HepG2 (cell line): ENCODE measurements around the gene ARAP1. TPM values are rescaled to one million over a fixed set of nuclear protein-coding genes. Genes with fewer than 3 reads are reported as not detected.

ENCODE experiments used
- ATAC-seq: fragments of 200-7000 bp; cut with Tn5 transposase; 3 replicates; pipeline ENCODE4 v1.9.1; 2020; ENCODE audit warnings: mild to moderate bottlenecking, moderate library complexity
- BruUV-seq: library from RNA; stranded (reverse); fragments of 400-500 nt; replicated peaks from 2 replicates; lab custom pipeline; 2021; lab: Mats Ljungman, UMichigan
- CTCF ChIA-PET: fragments of 300-600 bp; formaldehyde crosslinking; extraction: SDS; loops from one replicate; lab custom pipeline; 2021; ENCODE audit warnings: low total read pairs, inconsistent platforms, low intra/inter-chr PET ratio; lab: Yijun Ruan, JAX
- POLR2A ChIA-PET: fragments of 350-600 bp; sonication (Branson Sonifier 250); formaldehyde crosslinking; loops from one replicate; lab custom pipeline; 2020; ENCODE audit warnings: antibody characterized with exemption, inconsistent platforms; lab: Yijun Ruan, JAX
- DNase-seq: peaks from one replicate; pipeline ENCODE4 v3.0.0-alpha.2; 2015; ENCODE audit warnings: low spot score
- FAIRE-seq: peaks from 3 replicates; lab custom pipeline; 2011; peaks lifted over from hg19 to GRCh38; lab: Jason Lieb, UNC
- H2AFZ ChIP-seq: one replicate; pipeline ENCODE4 v1.6.1; 2011; ENCODE audit warnings: low read length, inconsistent platforms
- H3K27ac ChIP-seq: fragments of 300-600 bp; 3 replicates; pipeline ENCODE4 v1.8.0; 2011; ENCODE audit warnings: mixed run types, mild to moderate bottlenecking, mixed read lengths, low read length, inconsistent platforms; ENCODE audit not compliant: insufficient read depth; ENCODE audit errors: extremely low read length
- H3K27me3 ChIP-seq, 2 experiments: fragments of 200-600 bp in 1 of 2; 2 replicates in 1 of 2; 3 replicates in 1 of 2; pipeline versions ENCODE4 v1.6.0 to v1.8.0; 2011; ENCODE audit warnings: low read length in 2 of 2, mild to moderate bottlenecking in 2 of 2, moderate library complexity in 2 of 2, inconsistent platforms in 1 of 2; ENCODE audit not compliant: insufficient read depth in 2 of 2, control insufficient read depth in 1 of 2
- H3K36me3 ChIP-seq, 2 experiments: fragments of 200-600 bp in 1 of 2; replicated peaks in 1 of 2; 2 replicates in 1 of 2; 3 replicates in 1 of 2; pipeline versions ENCODE4 v1.5.1 to v1.8.0; 2011; ENCODE audit warnings: low read length in 2 of 2, inconsistent platforms in 1 of 2; ENCODE audit not compliant: insufficient read depth in 2 of 2, control insufficient read depth in 1 of 2
- H3K4me1 ChIP-seq: 2 replicates; pipeline ENCODE4 v1.5.1; 2012; ENCODE audit warnings: low read length, inconsistent platforms; ENCODE audit not compliant: insufficient read depth
- H3K4me2 ChIP-seq: 2 replicates; pipeline ENCODE4 v1.6.0; 2011; ENCODE audit warnings: low read depth, low read length, inconsistent platforms
- H3K4me3 ChIP-seq, 3 experiments: fragments of 200-600 bp in 1 of 3; sonication (generic), shearing (Covaris generic) in 1 of 3; replicated peaks in 1 of 3; 2 replicates each; pipeline ENCODE4 v1.5.1; 2011 to 2016; ENCODE audit warnings: low read length in 3 of 3, inconsistent platforms in 2 of 3, low read depth in 2 of 3, mild to moderate bottlenecking in 2 of 3, control low read depth in 1 of 3, mixed read lengths in 1 of 3; ENCODE audit not compliant: insufficient read depth in 1 of 3
- H3K79me2 ChIP-seq: one replicate; pipeline ENCODE4 v1.6.1; 2011; ENCODE audit warnings: low read length, inconsistent platforms; ENCODE audit not compliant: insufficient read depth
- H3K9ac ChIP-seq: 2 replicates; pipeline ENCODE4 v1.6.0; 2011; ENCODE audit warnings: mild to moderate bottlenecking, low read depth, low read length, inconsistent platforms; ENCODE audit not compliant: insufficient read depth
- H3K9me3 ChIP-seq: 2 replicates; pipeline ENCODE4 v1.5.1; 2012; ENCODE audit warnings: mild to moderate bottlenecking, low read length
- H4K20me1 ChIP-seq: 2 replicates; pipeline ENCODE4 v1.6.0; 2011; ENCODE audit warnings: inconsistent platforms, mild to moderate bottlenecking, low read length, moderate library complexity; ENCODE audit not compliant: insufficient read depth
- ATRX ChIP-seq: sonication (generic); formaldehyde crosslinking; IDR thresholded peaks from 2 replicates; pipeline ENCODE4 v1.4.0; 2020; ENCODE audit warnings: missing genetic modification reagents, borderline replicate concordance
- ELF4 ChIP-seq: sonication (generic); formaldehyde crosslinking; IDR thresholded peaks from 2 replicates; pipeline ENCODE4 v1.5.0; 2020; ENCODE audit warnings: missing genetic modification reagents, mild to moderate bottlenecking, moderate library complexity, borderline replicate concordance
- ETS1 ChIP-seq: sonication (generic); formaldehyde crosslinking; IDR thresholded peaks from 2 replicates; pipeline ENCODE4 v1.4.0; 2020; ENCODE audit warnings: missing genetic modification reagents
- PAX8 ChIP-seq: sonication (generic); formaldehyde crosslinking; IDR thresholded peaks from 2 replicates; pipeline ENCODE4 v1.8.0; 2022; ENCODE audit warnings: mild to moderate bottlenecking, missing genetic modification reagents, borderline replicate concordance
- SALL2 ChIP-seq: sonication (generic); formaldehyde crosslinking; IDR thresholded peaks from 2 replicates; pipeline ENCODE4 v1.8.1; 2023; ENCODE audit warnings: mild to moderate bottlenecking, missing genetic modification reagents, inconsistent platforms
- SETDB1 ChIP-seq: sonication (generic); formaldehyde crosslinking; IDR thresholded peaks from 2 replicates; pipeline ENCODE4 v1.5.1; 2020; ENCODE audit warnings: missing genetic modification reagents, mild to moderate bottlenecking, borderline replicate concordance
- ZFAT ChIP-seq: sonication (generic); formaldehyde crosslinking; conservative IDR thresholded peaks from 2 replicates; pipeline ENCODE4 v1.8.1; 2023; ENCODE audit warnings: missing genetic modification reagents, inconsistent platforms
- ZNF180 ChIP-seq: sonication (generic); formaldehyde crosslinking; IDR thresholded peaks from 2 replicates; pipeline ENCODE4 v1.4.0; 2020; ENCODE audit warnings: low read depth, missing genetic modification reagents, borderline replicate concordance
- ZNF264 ChIP-seq: sonication (generic); formaldehyde crosslinking; IDR thresholded peaks from 2 replicates; pipeline ENCODE4 v1.4.0; 2020; ENCODE audit warnings: missing genetic modification reagents
- ZNF468 ChIP-seq: sonication (generic); formaldehyde crosslinking; IDR thresholded peaks from 2 replicates; pipeline ENCODE4 v1.8.0; 2022; ENCODE audit warnings: mild to moderate bottlenecking, moderate library complexity, missing genetic modification reagents
- ZNF569 ChIP-seq: sonication (generic); formaldehyde crosslinking; IDR thresholded peaks from 2 replicates; pipeline ENCODE4 v1.5.0; 2020; ENCODE audit warnings: mild to moderate bottlenecking, missing genetic modification reagents, moderate library complexity, borderline replicate concordance
- ZNF773 ChIP-seq: sonication (generic); formaldehyde crosslinking; IDR thresholded peaks from 2 replicates; pipeline ENCODE4 v1.4.0; 2020; ENCODE audit warnings: missing genetic modification reagents, borderline replicate concordance
- ZNF841 ChIP-seq: sonication (generic); formaldehyde crosslinking; IDR thresholded peaks from 2 replicates; pipeline ENCODE4 v1.8.1; 2023; ENCODE audit warnings: missing genetic modification reagents, borderline replicate concordance
- ZZZ3 ChIP-seq: sonication (generic); formaldehyde crosslinking; IDR thresholded peaks from 2 replicates; pipeline ENCODE4 v1.4.0; 2020; ENCODE audit warnings: missing genetic modification reagents, mild to moderate bottlenecking, borderline replicate concordance
- WGBS: methylation state at CpG from one replicate; pipeline ENCODE4 v1.1.6; 2017; ENCODE audit warnings: low lambda C conversion rate; 5-methylcytosine and 5-hydroxymethylcytosine counted together
- in situ Hi-C: cut with HindIII; loops from 2 replicates; pipeline ENCODE4 v1.10.0; 2017; ENCODE audit warnings: low pct_unique_long_range_greater_than_20kb; ENCODE audit not compliant: extremely low pct_ligation_motif_present
- intact Hi-C: fragments of 100-400 bp; cut with micrococcal nuclease; formaldehyde crosslinking; loops from one replicate; pipeline ENCODE4 v1.10.0; 2022; ENCODE audit not compliant: unreplicated experiment
- polyA plus RNA-seq, 8 experiments: library from polyadenylated mRNA; depleted of rRNA in 3 of 8; stranded (reverse) in 7 of 8; unstranded in 1 of 8; fragments of >200 nt; fragmentation: Illumina TruSeq in 4 of 8; extraction: Trizol in 4 of 8; gene quantifications; 2 replicates each; pipeline versions ENCODE4 v1.2.1 to v1.2.3, GENCODE V29; 2011 to 2016; ENCODE audit warnings: low read depth in 4 of 8, missing spikeins in 1 of 8, mixed read lengths in 1 of 8; ENCODE audit not compliant: insufficient read depth in 1 of 8
- total RNA-seq, 5 experiments: library from RNA; depleted of rRNA; stranded (reverse); fragments of >200 nt; fragmentation: Illumina TruSeq; extraction: Trizol; gene quantifications; 2 replicates each; pipeline ENCODE4 v1.2.3, GENCODE V29; 2016; ENCODE audit warnings: low read depth in 1 of 5

ARAP1 gene
- total and polyA plus RNA-seq, 2 of the 13 experiments (the other 11 are each of a cell fraction or from before 2014, with no cell fraction given): 43.2 to 55.5 TPM

DNA sequence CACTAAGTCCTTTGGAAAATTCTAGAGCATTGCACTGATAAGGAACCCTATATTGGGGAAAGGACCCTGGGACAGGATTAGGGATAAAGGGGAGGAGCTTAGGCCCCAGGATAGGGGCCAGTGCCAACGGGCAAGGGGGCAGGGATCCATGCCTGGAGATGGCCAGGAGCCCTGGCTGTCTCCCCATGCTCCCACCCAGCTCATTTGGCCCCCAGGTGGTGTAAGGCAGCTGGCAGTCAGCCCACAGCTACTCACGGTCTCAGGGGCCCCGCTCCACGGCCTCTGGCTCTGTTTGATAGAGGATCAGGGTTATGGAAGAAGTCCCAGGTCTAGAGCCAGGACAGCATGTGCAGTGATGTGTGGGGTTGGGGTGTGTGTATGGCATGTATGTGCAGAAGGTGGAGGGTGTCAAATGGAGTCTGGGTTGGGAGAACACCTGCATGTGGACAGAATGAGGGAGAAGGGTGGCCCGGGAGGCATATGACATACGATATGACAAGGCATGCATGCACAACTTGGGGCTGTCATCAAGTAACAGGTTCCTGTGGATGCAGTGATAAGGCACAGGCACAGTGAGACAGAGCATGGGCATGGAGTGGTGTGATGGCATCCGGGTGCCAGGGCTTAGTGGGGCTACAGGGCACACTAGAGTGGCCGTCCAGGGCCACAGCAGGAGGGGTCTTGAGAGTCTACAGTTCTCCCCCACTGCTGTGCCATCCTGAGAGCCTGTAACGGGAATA is 59.5 kb downstream of the ARAP1 start (continued):
- no peak for TF ChIP-seq SETDB1 (CRISPR knock-in tag)
- no peak for TF ChIP-seq ZZZ3 (CRISPR knock-in tag)
- TF ChIP-seq ELF4 (CRISPR knock-in tag): no peak
- no peak for TF ChIP-seq SALL2
- no peak for TF ChIP-seq ZNF841
- no peak for TF ChIP-seq ZNF180
- no peak for TF ChIP-seq ZNF468
- no peak for TF ChIP-seq ETS1
- TF ChIP-seq ZNF264: no peak
- TF ChIP-seq, all 625 proteins: peak for 0

DNA sequence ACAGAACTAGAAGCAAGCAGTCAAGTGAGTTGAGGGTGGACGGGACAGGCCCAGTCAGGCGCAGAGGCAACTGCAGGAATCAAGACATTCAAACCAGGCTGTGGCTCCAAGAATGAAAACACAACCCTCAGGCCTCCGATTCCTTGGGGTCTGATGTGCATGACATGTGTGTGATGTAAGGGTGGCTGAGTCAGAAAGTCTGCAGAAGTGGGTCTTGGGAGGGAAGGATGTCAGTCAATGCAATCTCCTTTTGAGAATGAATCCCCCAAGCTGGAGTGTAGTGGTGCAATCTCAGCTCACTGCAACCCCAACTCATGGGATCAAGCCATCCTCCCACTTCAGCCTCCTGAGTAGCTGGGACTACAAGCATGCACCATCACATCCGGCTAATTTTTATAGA is 62.0 kb downstream of the ARAP1 start:
- H3K4me2 ChIP-seq: no peak overlapping the region
- 94% methylated on average over 4 of the region's 4 CpGs for WGBS
- ChIA-PET CTCF (no interaction called here), POLR2A (no interaction called here)
- H3K4me3 ChIP-seq: no peak overlapping the region
- H4K20me1 ChIP-seq: 0 out of 2 replicates have a peak, but pooled peaks cover 2% of the 10 kb centered on the region
- H3K4me1 ChIP-seq: no peaks in the 10 kb centered on the region
- H3K27me3 ChIP-seq: no peaks in the 10 kb centered on the region
- DNase-seq: no peak
- H2AFZ ChIP-seq: no peak overlapping the region
- no peak overlapping the region for H3K9ac ChIP-seq
- TF ChIP-seq ZNF468 (no peak), ATRX (CRISPR knock-in tag) (no peak), PAX8 (CRISPR knock-in tag) (no peak), ZFAT (CRISPR knock-in tag) (no peak), ZNF569 (CRISPR knock-in tag) (no peak), ZNF773 (CRISPR knock-in tag) (no peak)
- intact Hi-C loops (no loop called here), in situ Hi-C loops (no loop called here)
- H3K27ac ChIP-seq: no peak overlapping the region
- H3K79me2 ChIP-seq: no peaks in the 10 kb centered on the region
- BruUV-seq: no TSS peak
- peaks cover 33 to 69% of the 10 kb centered on the region in 2 experiments for H3K36me3 ChIP-seq
- no peak for ATAC-seq
- no peak for FAIRE-seq
- H3K9me3 ChIP-seq: no peaks in the 10 kb centered on the region
